Stimulated activated CD4-positive, alpha-beta T cell treated with anti-CD3 and anti-CD28 coated beads, Interleukin-4, amount 100 ng/mL, for 48 hours (primary cell): ENCODE results near the gene IVNS1ABP.
A peak's percentile ranks its signal among the peaks of the same experiment; 100 is the strongest.
"Not testable (repeated sequence)": the region's sequence is repeated elsewhere in the genome, so short reads cannot be mapped to it uniquely, and the experiment has no call there.

Experiments
- DNase-seq, 2 donors: peaks; one replicate each; pipeline ENCODE4 v3.0.0-alpha.2; 2020; ENCODE audit warnings: low read depth in 2 of 2

Gene IVNS1ABP

DNA sequence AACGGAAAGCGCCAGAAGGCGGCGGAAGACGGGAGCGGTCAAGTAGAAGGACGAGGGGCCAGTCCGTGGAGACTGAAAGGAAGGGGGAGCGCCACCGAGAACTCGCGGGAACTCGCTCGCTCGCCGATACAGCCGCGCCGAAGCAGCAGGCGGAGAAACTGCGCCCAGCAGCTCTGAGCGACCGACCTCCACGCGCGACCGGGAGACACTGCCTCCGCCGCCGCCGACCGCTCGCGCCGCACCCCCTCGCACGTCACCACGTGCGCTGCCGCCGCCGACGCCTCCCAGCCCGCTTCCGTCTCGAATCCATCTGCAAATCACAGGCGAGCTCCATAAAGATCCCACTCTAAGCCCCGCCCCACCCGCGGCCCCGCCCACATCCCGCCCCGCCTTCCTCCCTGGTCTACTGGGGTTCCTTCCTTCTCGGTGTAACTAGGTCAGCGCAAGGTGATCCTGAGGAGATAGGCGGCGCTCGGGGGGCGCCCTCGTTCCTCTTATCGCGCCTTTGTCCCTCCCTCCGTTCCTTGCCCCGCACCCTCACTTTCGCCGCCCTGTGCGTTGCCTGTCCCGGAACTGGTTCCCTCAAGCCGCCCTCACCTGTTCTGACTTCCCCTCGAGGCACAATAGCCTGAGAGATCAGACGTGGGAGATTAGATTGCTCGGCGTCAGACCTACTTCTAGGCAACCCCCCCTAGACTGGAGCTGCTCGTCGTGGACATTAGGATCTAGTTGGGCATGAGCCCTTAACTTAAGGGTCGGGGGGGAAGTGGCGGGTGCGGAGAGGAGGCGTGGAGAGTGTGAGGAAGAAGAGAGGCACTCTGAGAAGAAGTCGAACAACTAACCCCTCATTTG, at the start of gene IVNS1ABP:
IVNS1ABP (minus strand) TSS at position 210 of the 852 bp plus-strand sequence. CDS start 7,750 bp downstream, outside the sequence.
- peak; percentile 87 to 91 for DNase-seq

DNA sequence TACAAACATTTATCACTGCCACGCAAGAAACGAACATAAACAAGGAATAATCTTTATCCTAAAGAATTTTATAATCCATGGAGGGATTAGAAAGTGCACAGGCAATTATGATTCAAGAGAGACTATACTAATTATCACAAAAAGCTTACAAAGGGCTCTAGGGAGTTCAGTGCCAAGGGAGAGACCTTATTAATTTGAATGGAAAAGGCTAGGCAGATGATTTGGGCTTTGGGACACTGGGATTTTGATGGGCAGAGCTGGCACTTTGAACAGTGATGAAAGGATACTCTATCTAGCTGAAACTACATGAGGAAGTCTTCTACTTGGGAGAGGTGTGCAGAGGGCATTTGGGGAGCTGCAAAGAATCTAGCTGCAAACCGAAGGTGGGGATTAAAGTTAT, 48.9 kb upstream of the IVNS1ABP start:
- no peak for DNase-seq

DNA sequence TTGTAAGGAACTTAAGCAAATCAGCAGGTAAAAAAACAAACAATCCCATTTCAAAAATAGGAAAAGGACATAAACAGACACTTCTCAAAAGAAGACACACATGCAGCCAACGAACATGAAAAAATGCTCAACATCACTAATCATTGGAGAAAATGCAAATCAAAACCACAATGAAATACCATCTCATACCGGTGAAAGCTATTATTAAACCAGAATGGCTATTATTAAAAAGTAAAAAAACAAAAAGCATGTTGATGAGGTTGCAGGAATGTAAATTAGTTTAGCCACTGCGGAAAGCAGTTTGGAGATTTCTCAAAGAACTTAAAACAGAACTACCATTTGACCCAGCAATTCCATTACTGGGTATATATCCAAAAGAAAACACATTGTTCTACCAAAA, 47.5 kb upstream of the IVNS1ABP start:
- not testable (repeated sequence) for DNase-seq

DNA sequence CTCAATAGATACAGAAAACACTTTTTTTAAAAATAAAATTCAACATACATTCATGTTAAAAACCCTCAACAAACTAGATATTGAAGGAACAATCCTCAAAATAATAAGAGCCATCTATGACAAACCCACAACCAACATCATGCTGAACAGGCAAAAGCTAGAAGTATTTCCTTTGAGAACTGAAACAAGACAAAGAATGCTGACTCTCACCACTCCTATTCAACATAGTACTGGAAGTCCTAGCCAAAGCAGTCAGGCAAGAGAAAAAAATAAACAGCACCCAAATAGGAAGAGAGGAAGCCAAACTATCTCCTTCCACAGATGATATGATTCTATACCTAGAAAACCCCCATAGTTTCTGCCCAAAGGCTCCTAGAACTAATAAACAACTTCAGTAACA, 46.2 kb upstream of the IVNS1ABP start:
- no peak for DNase-seq

DNA sequence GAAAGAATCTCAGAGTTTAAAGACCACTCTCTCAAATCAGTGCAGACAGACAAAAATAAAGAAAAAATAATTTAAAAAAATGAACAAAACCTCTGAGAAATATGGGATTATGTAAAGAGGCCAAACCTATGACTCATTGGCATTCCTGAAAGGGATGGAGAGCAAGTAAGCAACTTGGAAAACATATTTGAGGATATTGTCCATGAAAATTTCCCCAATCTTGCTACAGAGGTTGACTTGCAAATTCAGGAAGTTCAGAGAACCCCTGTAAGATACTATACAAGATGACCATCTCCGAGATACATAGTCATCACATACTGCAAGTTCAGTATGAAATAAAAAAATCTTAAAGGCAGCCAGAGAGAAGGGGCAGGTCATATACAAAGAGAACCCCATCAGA, 43.7 kb upstream of the IVNS1ABP start:
- no peak for DNase-seq

DNA sequence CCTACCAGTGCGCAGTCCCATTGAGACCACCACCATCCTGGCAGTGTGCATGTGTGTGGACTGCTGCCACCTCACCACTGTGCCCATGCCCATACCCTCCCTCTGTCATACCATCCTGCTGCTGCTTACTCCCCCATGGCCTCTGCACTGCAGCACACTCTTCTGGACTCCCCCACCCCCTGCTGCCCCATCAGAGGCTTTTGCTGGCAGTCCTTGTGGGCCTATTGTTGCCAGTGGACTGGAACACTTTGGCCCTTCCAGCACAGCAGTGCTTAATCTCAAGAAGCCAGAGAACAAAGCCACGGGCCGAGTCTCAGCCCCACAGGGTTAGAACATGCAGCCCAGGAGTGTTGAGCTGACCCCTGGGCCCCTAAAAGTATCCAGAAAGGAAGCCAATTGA, 41.9 kb upstream of the IVNS1ABP start:
- DNase-seq: no peak

DNA sequence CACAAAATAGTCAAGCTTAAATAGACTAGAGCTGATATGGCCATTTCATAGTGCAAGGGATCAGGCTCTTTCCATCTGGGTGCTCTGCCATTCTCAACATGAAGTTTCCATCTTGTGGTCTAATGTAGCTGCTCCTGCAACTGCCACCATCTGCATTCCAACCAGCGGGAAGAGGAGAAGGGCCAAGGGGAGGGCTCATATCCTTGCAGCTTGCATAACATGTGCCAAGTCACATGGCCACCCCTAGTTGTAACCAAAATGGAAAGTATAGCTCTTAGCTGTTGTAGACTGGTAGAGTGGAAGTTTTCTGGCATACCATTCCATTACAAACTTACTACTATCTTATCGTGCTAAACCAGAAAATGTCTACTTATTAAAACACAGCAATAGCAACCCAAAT, 38.9 kb upstream of the IVNS1ABP start:
- DNase-seq: no peak

DNA sequence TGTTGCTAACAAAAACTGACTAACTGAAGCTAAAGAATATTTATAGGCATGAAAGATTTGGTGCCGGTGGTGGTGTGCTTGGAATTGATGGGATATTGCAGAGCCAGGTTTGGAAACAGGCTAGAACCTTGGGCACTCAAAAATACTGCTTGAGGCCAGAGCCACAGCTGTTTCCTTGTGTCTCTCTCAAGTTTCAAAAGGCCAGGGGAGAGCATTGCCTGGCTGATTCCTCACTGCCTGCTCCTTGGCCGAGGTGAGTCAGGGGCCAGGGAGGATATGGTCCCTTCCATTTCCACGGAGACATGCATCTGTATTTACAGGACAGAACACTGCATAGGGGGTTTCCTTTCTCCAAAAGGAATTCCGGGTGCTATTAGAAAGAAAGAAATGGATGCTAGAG, 36.1 kb upstream of the IVNS1ABP start:
- no peak for DNase-seq

DNA sequence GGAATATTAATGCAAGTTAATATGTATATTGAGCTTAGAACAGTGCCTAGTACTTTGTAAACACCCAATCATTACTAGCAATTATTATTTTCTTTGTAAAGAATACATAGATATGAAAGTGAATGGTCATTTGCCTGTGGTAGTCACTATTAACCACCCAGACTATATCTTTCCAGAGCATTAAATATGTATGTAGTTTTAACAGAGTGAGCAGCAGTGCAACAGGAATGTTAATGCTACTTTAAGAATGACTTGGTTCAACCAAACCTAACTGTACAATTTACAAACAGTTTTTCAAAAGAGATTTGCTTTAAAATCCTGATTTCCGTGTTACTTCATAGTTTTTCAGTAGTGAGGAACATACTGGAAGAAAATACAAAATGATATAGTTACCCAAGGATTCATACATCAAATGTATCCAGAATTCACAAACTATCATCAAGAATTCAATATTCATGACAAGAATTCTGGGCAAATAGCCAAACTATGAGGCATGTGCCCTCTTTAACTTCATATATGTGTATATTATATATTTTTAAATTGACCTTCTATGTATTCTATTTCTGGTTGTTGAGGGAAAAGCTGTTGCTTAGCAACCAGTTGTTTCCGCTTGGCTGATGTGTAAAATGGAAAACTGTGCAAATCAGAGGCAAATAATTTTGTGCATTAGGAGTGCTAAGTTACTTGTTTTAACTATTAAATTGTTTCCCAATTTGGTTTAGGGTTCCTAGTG, 34.9 kb upstream of the IVNS1ABP start:
- DNase-seq: no peak

DNA sequence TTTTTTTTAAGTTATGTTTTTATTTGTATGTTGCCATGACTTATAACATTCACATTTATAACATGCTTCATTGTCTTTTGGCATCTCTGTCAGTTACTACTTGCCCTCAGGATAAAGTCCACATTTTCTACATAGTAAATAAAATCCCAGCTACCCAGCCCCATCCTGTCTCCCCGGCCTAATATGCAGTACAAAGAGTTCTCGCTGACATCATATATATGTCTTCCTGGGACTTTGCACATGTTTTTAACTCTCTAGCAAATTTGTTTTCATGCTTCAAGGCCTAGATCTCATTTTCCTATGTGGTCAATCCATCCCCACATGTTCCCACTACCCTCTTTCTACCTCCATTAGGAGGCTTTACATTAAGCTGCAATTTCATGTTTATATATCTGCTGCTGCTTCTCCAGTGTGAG, 33.0 kb upstream of the IVNS1ABP start:
- DNase-seq: no peak

DNA sequence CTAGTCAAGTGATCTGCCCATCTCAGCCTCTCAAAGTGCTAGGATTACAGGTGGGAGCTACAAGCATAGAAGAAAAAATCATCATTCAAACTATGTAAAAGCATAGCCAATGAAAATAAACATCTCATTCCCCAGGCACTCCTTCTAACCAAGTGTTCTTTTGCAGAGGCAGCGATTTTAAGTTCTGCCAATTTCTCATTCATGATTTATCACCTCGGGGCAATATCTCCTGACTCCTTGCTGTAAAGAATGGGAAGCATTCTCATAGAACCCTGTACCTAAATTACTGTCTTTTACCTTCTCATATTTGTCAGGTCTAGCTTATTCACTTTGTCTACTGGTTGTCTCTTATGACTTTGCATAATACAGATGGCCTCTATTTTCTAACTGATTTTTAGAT, 32.5 kb upstream of the IVNS1ABP start:
- DNase-seq: no peak

DNA sequence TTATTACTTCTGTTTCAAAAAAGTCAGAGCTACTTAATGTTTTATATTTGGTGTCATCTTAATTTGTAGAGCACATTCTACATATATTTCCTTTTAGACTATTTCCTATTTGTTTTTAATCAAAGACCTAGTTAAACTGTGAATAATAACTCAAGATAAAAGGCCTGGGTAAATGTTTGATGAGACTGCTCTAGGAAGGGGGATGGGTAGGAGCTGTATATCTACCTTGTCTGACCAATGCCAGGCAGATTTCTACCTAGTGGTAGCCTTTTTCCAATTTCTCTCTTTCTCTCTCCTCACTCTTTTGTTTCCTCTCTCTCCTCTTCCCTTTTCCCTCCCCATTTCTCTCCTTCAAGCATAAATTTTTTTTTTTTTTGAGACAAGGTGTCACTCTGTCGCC, 31.9 kb upstream of the IVNS1ABP start:
- DNase-seq: no peak

DNA sequence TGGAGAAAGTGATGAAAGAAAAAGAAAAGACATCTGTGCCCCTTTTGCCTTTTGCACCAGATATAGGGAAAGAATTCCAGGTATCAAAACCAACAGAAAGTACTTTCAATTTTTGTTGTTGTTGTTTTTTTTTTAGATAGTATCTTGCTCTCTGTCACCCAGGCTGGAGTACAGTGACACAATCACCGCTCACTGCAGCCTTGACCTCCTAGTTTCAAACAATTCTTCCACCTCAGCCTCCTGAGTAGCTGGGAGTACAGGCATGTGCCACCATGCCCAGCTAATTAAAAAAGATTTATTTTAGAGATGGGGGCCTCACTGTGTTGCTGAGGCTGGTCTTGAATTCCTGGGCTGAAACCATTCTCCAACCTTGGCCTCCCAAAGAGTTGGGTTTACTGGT, 31.3 kb upstream of the IVNS1ABP start:
- DNase-seq: no peak

DNA sequence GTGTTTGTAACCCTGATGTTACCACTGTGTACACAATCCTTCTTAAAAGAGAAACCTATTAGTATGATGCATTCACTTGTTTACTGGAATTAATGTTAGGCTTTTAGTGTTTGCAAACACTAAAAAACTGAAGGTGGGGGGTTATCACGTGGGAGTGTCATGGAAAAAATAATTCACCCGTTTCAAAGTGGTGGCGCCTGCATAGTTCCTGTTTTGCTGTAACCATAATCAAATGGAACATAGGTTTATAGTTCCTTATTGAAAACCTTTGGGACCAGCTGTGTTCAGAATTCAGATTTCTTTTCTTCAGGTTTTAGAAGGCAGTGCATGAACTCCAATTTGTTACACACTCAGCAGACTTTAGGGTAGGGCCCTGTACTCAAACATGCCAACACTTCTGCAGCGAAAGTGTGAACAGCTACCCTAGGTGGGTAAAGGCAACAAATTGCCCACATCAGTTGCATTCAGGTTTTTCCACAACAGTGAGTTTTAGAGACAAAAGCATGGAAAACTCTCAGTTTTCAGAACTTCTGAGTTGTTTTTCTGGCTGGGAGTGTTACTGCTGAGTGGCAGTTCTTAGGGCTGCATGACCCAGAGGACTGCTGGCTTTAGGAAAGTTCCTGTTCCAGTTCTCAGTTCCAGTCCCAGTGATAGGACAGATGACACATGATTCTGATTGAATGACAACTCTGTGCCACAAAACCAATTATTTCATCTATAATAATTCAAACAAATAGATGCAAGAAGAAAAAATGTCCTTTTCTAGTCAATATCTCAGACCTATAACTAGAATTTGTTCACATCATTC, 29.1 kb upstream of the IVNS1ABP start:
- no peak for DNase-seq

DNA sequence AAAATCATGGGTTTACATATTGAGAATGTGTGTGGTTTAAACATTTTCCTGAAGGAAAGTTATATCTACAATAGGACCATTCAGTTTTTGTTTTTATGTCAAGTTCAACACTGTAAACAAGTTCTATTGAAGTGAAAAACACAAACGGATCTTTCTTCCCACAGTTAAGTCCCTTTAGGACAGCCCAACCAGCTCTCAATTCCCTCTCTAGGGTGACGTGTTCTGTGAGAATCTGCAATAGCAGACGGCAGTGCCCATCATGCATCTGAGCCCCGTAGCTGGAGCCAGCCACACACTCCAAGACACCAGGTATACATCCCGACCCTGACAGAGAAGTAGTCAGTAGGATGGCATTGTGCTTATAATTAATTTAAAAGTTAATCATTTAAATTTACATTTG, 26.3 kb upstream of the IVNS1ABP start:
- no peak for DNase-seq

DNA sequence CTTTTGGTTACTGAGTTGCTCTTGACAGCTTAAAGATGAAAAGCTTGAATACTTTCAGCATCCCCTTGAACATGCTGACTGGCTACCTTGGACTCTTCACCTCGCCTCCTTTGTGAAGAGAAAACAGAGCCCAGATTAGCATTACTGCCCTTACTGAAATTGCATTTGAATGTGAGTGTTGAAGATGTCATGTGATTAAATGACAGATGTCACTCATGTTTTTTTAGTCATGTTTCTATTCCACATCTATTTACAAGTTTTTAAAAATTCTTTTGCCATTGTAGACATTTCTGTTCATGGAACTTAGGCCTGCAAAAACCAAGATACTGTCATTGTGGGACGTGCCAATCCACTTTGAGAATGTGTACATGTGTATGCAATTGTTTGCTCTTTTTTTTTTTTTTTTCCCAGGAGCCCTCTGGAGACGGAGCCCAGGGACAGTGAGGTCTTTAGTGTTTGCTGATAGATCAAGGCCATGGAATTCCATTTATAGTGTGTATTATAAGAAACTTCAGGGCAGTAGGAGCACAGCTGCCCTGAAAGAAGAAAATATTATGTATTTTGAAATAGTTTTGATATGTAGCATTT, 25.7 kb upstream of the IVNS1ABP start:
- no peak for DNase-seq

DNA sequence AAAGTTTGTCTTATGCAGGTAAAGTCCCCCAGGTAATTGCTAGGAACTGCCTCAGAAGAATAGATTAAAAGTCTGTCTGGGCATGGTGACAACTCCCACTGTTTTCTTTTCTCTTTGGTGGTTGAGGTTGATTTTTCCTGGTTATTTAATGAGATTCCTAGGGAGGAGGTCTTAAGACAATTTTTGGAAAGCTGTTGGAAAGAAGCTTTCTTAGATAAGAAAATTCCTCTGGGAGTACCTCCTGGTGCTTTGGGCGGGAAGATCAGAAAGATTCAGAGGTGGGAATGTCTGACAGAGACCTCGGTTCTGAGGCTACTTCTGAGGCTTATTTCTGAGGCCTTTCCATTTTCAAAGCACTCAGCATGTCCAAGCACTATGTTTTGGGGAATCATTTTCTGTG, 25.0 kb upstream of the IVNS1ABP start:
- DNase-seq: no peak

DNA sequence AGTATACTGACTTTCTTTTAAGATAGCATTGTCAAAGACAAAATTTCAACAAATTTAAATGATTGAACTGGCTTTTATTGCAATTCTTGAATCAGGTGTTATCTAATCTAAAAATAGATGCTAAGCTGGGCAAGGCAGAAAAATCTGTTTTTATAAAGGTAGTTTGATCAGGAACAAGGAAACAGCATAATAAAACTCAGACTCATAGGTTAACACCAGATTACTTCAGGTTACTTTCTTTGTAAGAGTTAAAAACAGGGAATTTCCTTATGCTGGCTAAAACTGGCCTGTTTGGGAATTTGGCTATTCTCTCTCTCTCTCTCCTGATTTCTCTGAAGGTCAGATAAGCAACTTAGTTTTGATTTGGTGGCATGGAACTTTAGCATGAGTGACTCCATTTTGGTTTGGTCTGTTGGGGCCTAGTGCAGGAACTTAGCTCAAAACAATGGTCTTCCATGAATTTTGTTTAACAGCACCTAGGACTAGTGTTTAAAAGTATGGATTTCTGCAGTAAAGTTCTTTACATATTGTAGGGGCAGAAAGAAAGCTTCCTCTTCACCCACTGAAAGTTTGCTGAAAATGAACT, 24.2 kb upstream of the IVNS1ABP start:
- no peak for DNase-seq

DNA sequence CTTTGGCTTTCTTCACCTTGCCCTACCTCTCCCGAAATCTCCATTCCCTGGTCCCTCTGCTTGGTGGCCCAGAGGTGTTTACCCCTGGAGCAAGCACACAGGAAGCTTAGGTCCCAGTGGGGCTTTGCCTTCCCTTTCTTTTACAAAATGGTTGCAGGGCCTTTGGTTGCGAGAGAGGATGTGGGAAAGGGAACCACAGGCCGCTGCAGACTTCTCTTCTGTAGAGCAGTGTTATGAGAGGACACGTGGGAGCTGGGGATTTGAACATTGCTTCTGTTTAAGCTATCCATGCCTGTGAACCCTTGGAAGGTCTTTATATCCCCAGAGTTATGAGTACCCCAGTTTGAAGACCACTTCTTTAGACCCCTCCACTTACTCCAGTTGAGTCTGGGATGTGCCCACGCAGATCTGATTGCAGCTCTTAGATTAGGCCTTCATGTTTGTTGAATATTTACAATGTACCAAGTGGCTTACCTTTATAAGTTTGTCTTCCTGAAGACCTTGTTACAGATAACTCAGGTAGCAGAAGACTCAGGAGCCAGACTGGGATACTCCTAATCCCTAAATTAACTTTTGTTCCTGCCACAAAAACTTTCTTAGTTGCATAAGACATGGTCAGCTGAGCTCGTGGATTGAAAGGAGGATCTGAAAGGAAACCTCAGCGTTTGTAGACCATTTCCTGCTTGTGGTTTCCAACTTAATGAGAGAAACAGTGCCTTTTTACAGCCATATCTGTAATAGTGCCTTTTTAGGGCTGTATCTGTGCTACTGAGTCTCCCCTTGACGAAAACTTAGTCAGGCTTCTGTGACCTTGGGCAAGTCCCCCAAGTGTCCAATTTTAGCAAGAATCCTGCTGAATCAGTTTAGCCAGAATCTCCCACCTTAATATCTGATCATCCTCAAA, 21.9 kb upstream of the IVNS1ABP start:
- DNase-seq: no peak

DNA sequence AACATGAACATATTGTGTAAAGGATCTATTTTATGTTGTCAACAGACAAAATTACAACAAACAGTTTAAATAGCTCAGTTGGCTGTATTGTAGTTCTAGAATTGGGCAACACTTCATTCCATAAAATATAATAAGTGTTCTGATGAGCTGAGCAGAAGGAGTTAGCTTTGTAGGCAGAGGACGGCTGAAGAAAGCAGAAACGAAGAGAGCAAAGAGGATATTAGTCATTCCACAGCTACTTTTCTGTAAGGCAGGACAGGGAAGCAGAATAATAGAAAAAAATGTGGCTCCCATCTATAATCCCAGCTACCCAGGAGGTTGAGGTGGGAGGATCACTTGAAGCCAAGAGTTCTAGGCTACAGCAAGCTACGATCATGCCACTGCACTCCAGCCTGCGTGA, 20.2 kb upstream of the IVNS1ABP start:
- DNase-seq: no peak

DNA sequence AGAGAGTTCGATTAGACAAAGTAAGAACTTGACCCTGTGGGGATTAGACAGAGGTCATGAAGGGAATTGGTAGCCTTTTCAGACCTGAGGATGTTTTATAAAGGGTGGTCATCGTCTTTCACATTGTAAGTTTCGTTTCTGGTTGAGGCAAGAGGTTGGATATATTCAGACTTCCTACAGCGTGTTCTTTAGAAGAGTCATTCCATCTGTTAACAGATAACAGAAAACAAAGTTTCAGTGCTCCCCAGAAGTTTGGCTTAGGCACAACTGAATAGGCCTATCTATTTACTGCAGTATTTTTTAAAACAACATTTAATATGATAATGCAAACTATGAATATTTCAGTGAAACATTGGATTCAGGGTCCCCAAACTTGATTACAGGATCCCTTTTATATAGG, 17.1 kb upstream of the IVNS1ABP start:
- no peak for DNase-seq
